Measurements from ENCODE around the gene PDPR.
"Not testable (repeated sequence)": the region's sequence is repeated elsewhere in the genome, so short reads cannot be mapped to it uniquely, and the experiment has no call there.

The PDPR gene

DNA sequence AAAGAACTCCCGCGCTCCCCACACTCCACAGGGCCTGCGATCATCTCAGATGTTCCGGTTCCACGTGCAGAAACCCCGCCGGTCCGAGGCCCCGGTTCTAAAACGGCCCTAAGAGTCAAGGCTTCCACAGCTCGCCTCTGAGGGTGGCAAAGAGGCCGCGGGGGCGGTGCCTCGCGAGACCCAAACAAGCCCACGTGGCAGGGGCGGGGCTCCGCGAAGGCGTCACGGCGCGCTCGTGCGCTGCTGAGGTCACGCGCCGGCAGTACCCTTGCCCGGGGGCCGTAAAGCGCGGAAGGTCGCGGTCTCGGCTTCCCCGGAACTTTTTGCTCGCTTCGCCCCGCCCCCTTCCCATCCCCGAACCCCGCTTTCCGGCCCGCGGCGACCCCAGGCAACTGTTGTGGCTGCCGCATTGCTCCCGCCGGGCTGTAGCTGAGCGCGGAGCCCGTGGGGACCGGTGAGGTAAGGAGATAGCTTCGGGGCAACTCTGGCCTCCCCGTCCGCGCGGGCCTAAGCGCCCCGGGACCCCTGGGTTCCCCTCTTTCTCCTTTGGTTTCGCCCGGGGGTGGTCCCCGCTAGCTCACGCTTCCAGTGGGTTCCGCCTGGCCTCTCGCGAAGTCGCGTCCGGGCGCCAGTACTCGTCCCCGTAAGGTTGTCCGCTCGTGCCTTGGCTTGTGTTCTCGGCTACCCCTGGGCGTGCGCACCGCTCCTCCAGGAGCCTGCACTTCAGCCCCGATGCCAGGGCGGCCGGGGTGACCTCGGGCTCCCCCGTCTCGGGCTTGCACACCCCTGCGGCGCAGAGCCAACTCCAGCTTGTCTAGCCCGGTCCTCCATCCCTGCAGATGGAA is at the start of gene PDPR:
Gene PDPR, plus strand, starts transcription at position 351 of the 845 bp plus-strand sequence. CDS start 6,161 bp downstream, outside the sequence.
- Histone ChIP-seq H3K4me3 (ENCODE audit: low read depth, low read length) (peak within 1 kb of the TSS; percentile 70), H3K4me2 (ENCODE audit: low read length) (peak within 1 kb of the TSS; percentile 85), H3K27ac (peak within 1 kb of the TSS; percentile 39), H3K9ac (peak within 1 kb of the TSS; percentile 46), H2AFZ (peak within 1 kb of the TSS; percentile 94)
- not testable (repeated sequence) for H3K79me2 ChIP-seq; H3K4me1 ChIP-seq; H3K27me3 ChIP-seq (ENCODE audit: control insufficient read depth, insufficient read depth, low read length); H3K36me3 ChIP-seq (ENCODE audit: control insufficient read depth, insufficient read depth, low read length); H3K9me3 ChIP-seq (ENCODE audit: control insufficient read depth, low read length)

DNA sequence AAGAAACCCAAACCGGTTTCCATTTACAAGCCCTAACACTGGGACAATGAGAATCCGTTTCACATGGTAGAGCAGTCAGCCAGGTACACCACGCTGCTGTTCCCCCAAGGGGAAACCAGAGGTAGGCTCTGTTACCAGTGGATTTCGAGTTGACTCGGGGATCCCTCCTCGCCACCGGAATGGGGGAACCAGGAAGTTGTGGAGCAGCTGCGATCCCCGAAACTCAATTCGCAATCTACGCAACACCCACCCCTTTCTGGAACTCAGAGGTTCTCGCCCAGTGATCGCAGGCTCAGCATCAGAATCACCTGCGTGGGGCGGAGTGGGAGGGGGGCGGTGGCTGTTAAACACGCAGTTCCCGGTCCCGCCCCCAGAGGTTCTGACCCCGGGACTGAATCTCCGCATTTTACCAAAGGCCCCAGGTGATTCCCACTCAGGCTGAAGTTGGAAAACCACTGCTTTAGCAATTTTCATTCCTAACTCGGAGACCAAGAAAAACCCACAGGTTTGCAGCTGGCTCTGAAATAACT is 49.2 kb upstream of the PDPR start:
- not testable (repeated sequence) for H3K4me1 ChIP-seq; H3K9me3 ChIP-seq (ENCODE audit: control insufficient read depth, low read length); H3K27me3 ChIP-seq (ENCODE audit: control insufficient read depth, insufficient read depth, low read length); H3K36me3 ChIP-seq (ENCODE audit: control insufficient read depth, insufficient read depth, low read length)
- Histone ChIP-seq H3K79me2 (peaks cover 12% of the 10 kb centered on the region), H3K4me3 (ENCODE audit: low read depth, low read length) (peak overlapping the region; percentile 68), H3K4me2 (ENCODE audit: low read length) (peak overlapping the region; percentile 64), H3K27ac (peak overlapping the region; percentile 83), H2AFZ (peak overlapping the region; percentile 68), H3K9ac (peak overlapping the region; percentile 13)

DNA sequence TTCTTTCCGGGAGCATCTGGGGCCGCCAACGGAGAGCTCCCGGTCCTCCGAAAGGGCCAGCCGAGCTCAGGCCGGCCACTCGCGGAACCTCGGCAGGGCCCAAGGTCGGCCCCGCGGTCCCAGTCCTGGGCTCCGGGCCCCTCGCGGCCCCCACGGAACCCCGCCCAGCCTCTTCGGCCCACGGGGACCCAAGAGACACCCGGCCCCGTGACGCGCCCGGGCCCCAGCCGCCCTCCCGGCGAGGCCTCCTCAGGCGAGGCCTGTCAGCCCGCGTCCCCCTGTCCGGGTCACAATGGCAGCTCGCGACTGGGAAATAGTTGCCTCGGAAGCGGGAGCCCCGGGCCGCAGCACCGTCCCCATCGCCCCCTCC is 48.8 kb upstream of the PDPR start:
- H3K9ac ChIP-seq, result peak overlapping the region; percentile 13
- peak overlapping the region; percentile 68 for H3K4me3 ChIP-seq (ENCODE audit: low read depth, low read length)
- not testable (repeated sequence) for H3K36me3 ChIP-seq (ENCODE audit: control insufficient read depth, insufficient read depth, low read length); H3K9me3 ChIP-seq (ENCODE audit: control insufficient read depth, low read length); H3K4me1 ChIP-seq; H3K27me3 ChIP-seq (ENCODE audit: control insufficient read depth, insufficient read depth, low read length)
- peak overlapping the region; percentile 83 for H3K27ac ChIP-seq
- peak overlapping the region; percentile 68 for H2AFZ ChIP-seq
- H3K79me2 ChIP-seq, result peaks cover 12% of the 10 kb centered on the region
- peak overlapping the region; percentile 64 for H3K4me2 ChIP-seq (ENCODE audit: low read length)

DNA sequence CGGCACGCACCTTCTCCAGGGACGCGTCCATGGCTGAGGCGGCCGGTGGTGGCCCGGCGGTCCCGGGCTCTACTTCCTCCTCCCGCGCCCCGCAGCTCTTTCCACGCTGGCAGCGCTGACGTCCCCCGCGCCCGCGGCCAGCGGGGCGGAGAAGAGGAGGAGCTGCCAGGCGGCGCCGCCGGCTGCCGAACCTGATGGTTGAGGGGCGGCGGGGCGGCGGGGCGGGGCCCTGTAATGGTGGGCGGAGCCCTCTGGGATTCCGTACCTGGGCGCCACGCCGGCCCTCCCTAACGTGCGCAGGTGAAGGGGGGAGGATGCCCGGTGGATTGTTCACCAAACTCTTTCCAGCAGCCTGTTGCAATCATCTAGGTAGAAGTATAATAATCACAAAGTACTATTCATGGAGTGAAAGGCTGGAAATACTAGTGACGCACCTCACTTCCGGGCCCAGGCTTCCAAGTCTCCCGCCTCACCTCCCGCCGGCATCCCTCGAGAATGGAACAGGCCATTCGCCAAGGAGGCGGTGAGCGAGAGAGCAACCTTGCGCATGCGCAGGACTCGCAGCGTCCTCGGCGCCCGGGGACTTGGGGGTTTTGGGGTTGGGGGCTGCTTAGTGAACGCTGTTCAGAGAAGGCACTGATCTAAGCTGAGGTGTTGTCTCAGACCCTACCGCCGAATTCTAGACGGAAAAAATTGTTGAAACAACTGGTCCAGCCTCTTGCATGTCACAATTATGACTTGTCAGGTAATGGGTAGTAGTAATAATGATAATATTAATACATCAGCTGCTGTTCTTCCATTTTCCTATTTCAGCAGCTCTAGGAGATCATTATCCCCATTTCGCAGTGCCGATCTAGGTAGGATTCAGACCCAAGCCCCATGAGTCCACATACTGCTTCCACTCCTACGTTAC is 48.1 kb upstream of the PDPR start:
- not testable (repeated sequence) for H3K27me3 ChIP-seq (ENCODE audit: control insufficient read depth, insufficient read depth, low read length); H3K4me1 ChIP-seq; H3K36me3 ChIP-seq (ENCODE audit: control insufficient read depth, insufficient read depth, low read length); H3K9me3 ChIP-seq (ENCODE audit: control insufficient read depth, low read length)
- H3K4me2 ChIP-seq (ENCODE audit: low read length), result peak overlapping the region; percentile 64
- H3K79me2 ChIP-seq, result peaks cover 12% of the 10 kb centered on the region
- peak overlapping the region; percentile 68 for H3K4me3 ChIP-seq (ENCODE audit: low read depth, low read length)
- H2AFZ ChIP-seq, result peak overlapping the region; percentile 68
- H3K27ac ChIP-seq, result peak overlapping the region; percentile 83
- peak overlapping the region; percentile 13 for H3K9ac ChIP-seq

DNA sequence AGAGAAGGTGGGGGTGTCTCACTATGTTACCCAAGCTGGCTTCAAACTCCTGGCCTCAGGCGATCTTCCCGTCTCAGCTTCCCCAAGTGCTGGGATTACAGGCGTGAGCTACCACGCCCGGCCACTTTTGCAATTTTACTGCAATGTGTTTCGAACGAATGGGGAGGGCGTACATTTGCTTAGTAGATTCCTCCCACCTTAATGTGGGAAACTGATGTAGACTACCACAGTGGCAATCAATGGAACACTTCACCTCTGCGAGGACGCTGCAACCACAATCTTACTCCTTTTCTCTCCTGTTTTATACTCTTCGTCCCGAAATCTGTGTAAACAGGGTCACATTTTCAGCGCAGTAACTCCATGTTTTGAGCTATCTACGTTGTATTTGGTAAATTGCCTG is 47.4 kb upstream of the PDPR start:
- not testable (repeated sequence) for H3K9me3 ChIP-seq (ENCODE audit: control insufficient read depth, low read length); H3K4me3 ChIP-seq (ENCODE audit: low read depth, low read length); H3K9ac ChIP-seq; H3K27me3 ChIP-seq (ENCODE audit: control insufficient read depth, insufficient read depth, low read length); H3K4me1 ChIP-seq; H3K27ac ChIP-seq; H3K36me3 ChIP-seq (ENCODE audit: control insufficient read depth, insufficient read depth, low read length); H3K4me2 ChIP-seq (ENCODE audit: low read length)
- Histone ChIP-seq H3K79me2 (peaks cover 11% of the 10 kb centered on the region), H2AFZ (peak overlapping the region; percentile 68)

DNA sequence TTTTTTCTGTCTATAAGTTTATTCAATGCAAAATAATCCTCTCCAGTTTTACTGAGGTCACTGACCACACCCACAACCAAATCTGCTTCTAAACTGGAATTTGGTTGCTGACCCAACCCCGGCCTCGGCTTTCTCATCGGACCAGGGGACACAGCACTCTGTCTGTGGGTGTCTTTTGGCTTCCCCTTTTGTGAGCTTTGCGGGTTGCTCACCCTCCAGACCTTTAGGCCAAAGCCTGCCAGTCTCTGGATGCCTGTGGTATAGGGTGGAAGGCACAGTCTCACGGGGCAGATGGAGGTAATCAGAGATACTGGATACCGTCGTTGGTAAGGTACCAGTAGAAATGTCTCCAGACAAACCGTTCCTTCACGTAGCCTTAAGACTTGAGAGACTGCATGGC is 35.1 kb upstream of the PDPR start:
- H3K27me3 ChIP-seq (ENCODE audit: control insufficient read depth, insufficient read depth, low read length); H3K27ac ChIP-seq; H3K4me2 ChIP-seq (ENCODE audit: low read length); H3K4me1 ChIP-seq; H3K79me2 ChIP-seq; H3K9me3 ChIP-seq (ENCODE audit: control insufficient read depth, low read length); H3K36me3 ChIP-seq (ENCODE audit: control insufficient read depth, insufficient read depth, low read length); H3K4me3 ChIP-seq (ENCODE audit: low read depth, low read length); H3K9ac ChIP-seq; H2AFZ ChIP-seq: not testable (repeated sequence)

DNA sequence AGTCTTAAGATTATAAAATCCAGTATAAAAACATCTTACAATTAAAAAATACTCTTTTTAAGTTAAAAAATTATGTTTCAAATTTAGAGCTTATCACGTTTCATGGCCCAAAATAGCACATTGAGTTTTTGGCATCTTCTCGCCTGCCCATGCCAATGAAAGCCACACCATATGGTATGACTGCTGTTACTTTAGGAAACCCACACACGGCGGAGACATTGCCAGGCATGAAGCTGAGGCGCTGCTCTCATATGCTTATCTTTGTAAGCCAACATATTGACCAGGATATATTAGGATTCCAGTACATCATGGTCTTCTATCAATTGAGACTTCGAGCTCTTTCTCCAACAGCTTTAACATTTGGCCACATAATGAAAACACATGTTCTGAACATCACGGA is 32.9 kb upstream of the PDPR start:
- not testable (repeated sequence) for H3K27ac ChIP-seq; H3K9ac ChIP-seq; H3K79me2 ChIP-seq; H3K9me3 ChIP-seq (ENCODE audit: control insufficient read depth, low read length); H2AFZ ChIP-seq; H3K27me3 ChIP-seq (ENCODE audit: control insufficient read depth, insufficient read depth, low read length); H3K4me2 ChIP-seq (ENCODE audit: low read length); H3K36me3 ChIP-seq (ENCODE audit: control insufficient read depth, insufficient read depth, low read length); H3K4me1 ChIP-seq; H3K4me3 ChIP-seq (ENCODE audit: low read depth, low read length)

DNA sequence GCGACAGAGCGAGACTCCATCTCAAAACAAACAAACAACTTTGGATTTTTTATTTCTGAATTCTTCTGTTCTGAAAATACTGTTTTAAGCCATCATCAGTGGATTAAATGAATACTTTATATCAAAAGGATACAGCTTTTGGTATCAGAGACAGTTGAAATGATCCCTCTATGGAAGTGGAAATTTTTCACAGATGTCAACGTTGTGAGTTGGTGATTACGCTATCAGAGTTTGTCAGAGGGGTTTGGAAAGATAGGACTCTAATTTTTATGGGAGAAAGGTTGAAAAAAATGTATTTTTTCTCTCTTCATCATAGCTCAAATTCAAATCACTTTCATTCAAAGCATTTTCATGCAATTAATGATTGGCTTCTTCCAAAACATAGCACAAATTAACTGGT is 30.2 kb upstream of the PDPR start:
- H3K27ac ChIP-seq; H3K36me3 ChIP-seq (ENCODE audit: control insufficient read depth, insufficient read depth, low read length); H3K4me2 ChIP-seq (ENCODE audit: low read length); H3K27me3 ChIP-seq (ENCODE audit: control insufficient read depth, insufficient read depth, low read length); H2AFZ ChIP-seq; H3K9me3 ChIP-seq (ENCODE audit: control insufficient read depth, low read length); H3K4me1 ChIP-seq; H3K4me3 ChIP-seq (ENCODE audit: low read depth, low read length); H3K9ac ChIP-seq; H3K79me2 ChIP-seq: not testable (repeated sequence)

DNA sequence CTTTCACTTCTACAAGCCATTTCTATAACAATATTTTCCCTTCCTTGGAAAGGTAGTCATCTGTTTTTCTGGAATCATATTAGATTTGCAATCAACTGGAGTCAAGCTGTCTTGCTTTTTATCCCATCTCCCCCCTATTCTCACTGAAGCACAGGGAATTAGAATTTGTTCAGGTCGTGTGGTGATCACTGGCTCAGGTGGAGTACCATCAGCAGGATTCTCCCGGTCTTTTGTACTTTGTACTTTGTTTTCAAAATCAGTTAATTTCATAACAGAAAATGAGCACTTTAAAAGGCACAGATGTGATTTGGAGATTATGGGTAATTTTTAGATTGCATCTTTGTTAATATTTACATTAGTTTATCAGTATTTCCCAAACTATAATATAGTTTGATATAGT is 26.0 kb upstream of the PDPR start:
- not testable (repeated sequence) for H3K36me3 ChIP-seq (ENCODE audit: control insufficient read depth, insufficient read depth, low read length); H3K9ac ChIP-seq; H3K4me3 ChIP-seq (ENCODE audit: low read depth, low read length); H3K4me2 ChIP-seq (ENCODE audit: low read length); H3K27ac ChIP-seq; H3K4me1 ChIP-seq; H3K27me3 ChIP-seq (ENCODE audit: control insufficient read depth, insufficient read depth, low read length); H3K79me2 ChIP-seq; H2AFZ ChIP-seq; H3K9me3 ChIP-seq (ENCODE audit: control insufficient read depth, low read length)

DNA sequence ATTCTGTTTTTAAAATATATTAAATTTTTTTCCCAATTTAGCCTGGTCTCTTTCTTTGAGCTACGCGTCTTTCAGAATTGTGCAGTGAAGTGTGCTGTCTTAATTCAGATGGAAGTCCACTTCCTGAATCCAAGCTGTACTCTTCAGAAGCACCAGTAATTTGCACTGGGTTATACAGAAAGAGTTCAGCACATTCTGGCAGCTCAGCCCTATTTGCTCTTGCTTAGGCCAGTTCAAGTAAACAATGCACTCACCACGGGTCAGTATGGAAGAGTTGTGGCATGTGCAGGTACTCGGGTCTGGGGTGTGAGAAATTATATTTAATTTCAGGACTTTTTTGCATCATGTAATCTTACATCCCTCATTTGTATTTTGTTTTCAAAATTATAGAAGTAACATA is 25.3 kb upstream of the PDPR start:
- H3K27ac ChIP-seq; H3K36me3 ChIP-seq (ENCODE audit: control insufficient read depth, insufficient read depth, low read length); H3K79me2 ChIP-seq; H3K9me3 ChIP-seq (ENCODE audit: control insufficient read depth, low read length); H3K4me1 ChIP-seq; H3K4me3 ChIP-seq (ENCODE audit: low read depth, low read length); H3K9ac ChIP-seq; H2AFZ ChIP-seq; H3K4me2 ChIP-seq (ENCODE audit: low read length); H3K27me3 ChIP-seq (ENCODE audit: control insufficient read depth, insufficient read depth, low read length): not testable (repeated sequence)
